GM10847 (cell line): ENCODE data around the gene LRRC27.

Source experiments
- POLR2A ChIP-seq: IDR thresholded peaks from 2 replicates; pipeline ENCODE4 v1.6.1; 2011; ENCODE audit not compliant: insufficient read length; ENCODE audit errors: extremely low read depth

Gene LRRC27

GRCh38 chr10:132339276-132339675, 7.3 kb downstream of the LRRC27 start:
- no peak for TF ChIP-seq POLR2A

DNA sequence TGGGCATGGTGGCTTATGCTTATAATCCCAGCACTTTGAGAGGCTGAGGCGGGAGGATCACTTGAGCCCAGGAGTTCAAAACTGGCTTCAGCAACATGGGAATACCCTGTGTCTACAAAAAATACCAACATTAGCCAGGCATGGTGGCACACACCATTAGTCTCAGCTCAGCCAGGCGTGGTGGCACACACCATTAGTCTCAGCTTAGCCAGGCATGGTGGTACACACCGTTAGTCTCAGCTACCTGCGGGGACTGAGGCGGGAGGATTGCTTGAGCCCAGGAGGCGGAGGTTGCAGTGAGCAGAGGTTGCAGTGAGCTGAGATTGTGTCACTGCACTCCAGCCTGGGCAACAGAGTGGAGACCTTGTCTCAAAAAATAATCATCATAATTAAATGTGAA, 9.0 kb downstream of the LRRC27 start:
- TF ChIP-seq POLR2A, result no peak

DNA sequence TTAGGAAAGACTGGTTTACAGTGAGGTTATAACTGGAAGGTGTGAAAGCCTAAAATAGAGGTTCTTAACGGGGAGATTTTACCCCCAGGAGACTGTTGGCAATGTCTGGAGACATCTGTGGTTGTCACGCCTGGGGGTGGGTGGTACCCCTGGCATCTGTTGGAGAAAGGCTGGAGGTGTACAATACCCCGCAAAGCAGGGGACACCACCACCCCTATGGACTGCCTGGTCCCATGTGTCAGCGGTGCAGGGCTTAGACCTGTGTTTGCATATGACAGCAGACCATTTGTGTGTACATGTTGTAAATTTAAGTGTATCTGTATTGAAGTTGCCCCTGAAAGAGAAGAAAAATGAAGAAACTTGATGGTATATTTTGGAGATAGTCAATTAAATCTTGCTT, 9.8 kb downstream of the LRRC27 start:
- no peak for TF ChIP-seq POLR2A

DNA sequence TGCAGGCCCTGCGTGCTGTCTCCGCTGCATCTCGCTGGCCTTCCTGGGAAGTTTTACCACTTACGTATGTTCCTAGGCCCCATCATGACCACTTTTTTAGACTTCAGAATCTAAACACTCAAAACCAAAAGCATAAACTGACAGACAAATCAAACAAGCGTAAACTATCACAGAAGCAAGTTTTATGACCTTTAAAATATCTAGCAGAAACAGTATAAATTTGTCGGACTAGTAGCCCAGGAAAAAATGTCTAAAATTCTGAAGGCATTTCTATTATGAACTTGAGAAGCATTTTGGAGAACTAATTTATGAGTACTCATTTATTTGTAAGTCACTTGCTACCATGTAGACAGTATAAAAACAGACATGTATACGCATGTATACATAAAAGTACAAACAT, 10.6 kb downstream of the LRRC27 start:
- TF ChIP-seq POLR2A, result no peak

GRCh38 chr10:132344386-132344785, 12.4 kb downstream of the LRRC27 start:
- no peak for TF ChIP-seq POLR2A

DNA sequence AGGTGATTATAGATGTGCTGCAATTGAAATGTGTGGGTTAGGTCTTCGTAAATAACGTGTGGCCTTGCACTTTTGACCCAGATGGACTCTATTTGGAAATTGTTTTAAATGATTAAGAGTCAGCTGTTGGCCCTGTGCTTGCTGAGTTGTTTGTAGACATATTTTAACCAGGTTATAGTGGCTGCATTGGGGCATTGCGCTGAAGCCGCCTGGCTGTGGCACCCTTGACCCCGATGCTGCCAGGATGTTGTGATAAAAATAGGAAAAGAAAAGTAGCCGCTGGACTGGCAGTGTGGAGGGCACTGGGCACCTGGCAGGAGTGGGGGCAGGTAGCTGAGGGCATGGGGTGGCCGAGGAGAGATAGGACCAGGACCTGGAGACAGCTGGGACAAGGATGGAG, 13.4 kb downstream of the LRRC27 start:
- no peak for TF ChIP-seq POLR2A

- no peak for TF ChIP-seq POLR2A
Observed at GRCh38 chr10:132346806-132347205, 14.8 kb downstream of the LRRC27 start.

DNA sequence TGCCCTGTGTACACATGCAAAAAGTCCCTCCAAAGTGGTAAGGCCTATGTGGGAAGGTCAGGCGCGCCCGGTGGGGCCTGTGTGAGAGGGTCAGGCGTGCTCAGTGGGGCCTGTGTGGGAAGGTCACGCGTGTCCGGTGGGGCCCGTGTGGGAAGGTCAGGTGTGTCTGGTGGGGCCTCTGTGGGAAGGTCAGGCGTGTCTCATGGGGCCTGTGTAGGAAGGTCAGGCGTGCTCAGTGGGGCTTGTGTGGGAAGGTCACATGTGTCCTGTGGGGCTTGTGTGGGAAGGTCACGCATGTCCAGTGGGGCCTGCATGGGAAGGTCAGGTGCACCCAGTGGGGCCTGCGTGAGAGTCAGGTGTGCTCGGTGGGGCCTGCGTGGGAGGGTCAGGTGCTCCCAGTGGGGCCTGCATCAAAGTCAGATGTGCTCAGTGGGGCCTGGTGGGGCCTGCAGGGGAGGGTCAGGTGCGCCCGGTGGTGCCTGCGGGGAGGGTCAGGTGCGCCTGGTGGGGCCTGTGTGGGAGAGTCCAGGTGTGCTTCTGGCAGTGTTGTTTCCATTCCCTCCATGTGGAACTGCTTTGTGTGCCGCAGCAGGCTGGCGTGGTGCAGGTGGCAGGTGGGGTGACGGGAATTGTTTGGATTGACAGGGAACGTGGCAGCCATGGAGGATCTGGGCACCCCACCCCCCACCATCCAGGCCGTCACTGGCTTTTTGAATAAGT, 15.4 kb downstream of the LRRC27 start:
- TF ChIP-seq POLR2A, result no peak

DNA sequence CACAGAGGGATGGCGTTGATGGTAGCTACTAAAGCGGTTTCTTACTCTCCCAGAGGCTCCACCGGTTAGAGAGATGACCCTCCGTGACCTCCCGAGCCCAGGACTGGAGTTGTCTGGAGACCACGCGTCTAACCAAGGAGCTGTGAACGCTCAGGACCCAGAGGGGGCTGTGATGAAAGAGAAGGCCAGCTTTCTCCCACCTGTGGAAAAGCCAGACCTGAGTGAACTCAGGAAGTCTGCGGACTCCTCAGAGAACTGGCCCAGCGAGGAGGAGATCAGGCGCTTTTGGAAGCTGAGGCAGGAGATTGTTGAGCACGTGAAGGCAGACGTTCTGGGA, 15.9 kb downstream of the LRRC27 start:
- TF ChIP-seq POLR2A, result no peak

GRCh38 chr10:132349766-132350165, 17.8 kb downstream of the LRRC27 start:
- TF ChIP-seq POLR2A, result no peak

- TF ChIP-seq POLR2A, result no peak
Observed at GRCh38 chr10:132350391-132350790, 18.4 kb downstream of the LRRC27 start.

DNA sequence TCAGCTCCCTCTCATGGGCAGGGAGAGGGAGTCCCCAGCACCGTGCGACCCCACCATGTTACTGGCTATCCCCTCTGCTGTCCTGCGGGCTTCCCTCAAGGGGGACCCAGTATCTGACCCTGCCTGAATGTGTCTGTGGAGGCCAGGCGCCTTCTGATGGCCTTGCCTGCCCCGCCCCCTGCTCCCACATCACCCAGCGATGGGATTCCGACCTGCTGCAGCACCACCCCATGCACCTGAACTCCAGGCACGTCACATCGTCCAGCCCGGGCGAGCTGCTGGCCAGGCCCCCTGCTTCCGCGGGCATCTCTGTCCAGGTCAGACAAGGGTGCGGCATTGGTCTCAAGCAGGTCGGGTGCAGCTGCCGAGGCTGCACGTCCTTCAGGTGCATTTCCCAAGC, 19.0 kb downstream of the LRRC27 start:
- no peak for TF ChIP-seq POLR2A

GRCh38 chr10:132351611-132352010, 19.6 kb downstream of the LRRC27 start:
- TF ChIP-seq POLR2A, result no peak

- no peak for TF ChIP-seq POLR2A
Observed at GRCh38 chr10:132353456-132354355, 21.7 kb downstream of the LRRC27 start.

DNA sequence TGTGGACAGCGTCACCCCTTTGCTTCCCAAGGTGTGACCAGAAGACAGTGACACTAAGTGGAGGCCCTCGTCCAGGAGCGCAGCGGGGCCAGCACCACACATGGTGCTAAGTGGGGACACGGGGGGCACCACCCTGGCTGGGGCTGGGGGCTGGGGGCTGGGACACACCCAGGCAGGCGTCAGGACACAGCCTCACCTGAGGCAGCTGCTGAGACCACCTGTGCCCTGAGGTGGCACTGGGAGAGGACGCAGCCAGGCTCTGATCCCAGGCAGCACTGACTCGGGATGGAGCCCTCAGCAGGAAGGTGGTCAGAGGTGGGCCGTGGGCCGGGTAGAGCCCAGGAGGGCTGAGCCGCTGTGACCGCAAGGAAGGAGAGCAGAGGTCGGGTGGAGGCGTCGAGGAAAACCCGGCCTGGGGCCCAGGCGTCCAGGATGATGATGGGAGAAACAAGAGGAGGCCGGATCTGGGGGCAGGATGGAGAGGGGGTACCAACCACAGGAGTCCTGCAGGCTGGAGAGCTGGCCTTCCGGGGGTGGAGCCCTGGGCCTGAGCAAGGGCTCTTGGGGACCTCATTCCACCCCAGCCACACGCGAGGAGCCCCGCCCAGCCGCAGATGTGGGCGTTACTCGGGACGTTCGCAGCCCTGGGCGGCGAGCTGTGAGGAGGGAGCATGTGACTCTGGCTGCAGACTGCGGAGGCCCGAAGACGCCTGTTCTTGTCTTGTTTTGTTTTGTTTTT, 22.5 kb downstream of the LRRC27 start:
- TF ChIP-seq POLR2A, result no peak

GRCh38 chr10:132355297-132355696, 23.3 kb downstream of the LRRC27 start:
- TF ChIP-seq POLR2A, result no peak
